WTC11 (cell line): ENCODE data around the gene VWA2. TPM values are rescaled to one million over a fixed set of nuclear protein-coding genes. Genes with fewer than 3 reads are reported as not detected.

Source experiments
- ATAC-seq: fragments of 200-7000 bp; cut with Tn5 transposase; 2 replicates; pipeline ENCODE4 v1.10.0; 2021; ENCODE audit warnings: mild to moderate bottlenecking, moderate library complexity
- CTCF ChIA-PET: fragments of 300-600 bp; sonication (Branson Sonifier 250); formaldehyde crosslinking; loops from one replicate; lab custom pipeline; 2021; ENCODE audit warnings: antibody characterized with exemption; lab: Charles Lee
- POLR2A ChIA-PET: fragments of 350-600 bp; sonication (Branson Sonifier 250); formaldehyde crosslinking; loops from one replicate; lab custom pipeline; 2021; ENCODE audit warnings: antibody characterized with exemption; lab: Charles Lee
- DNase-seq: peaks from one replicate; pipeline ENCODE4 v3.0.0; 2021; ENCODE audit warnings: low spot score
- H3K27ac Mint-ChIP-seq: 2 replicates; pipeline ENCODE4 v1.8.0; 2021; ENCODE audit warnings: mixed read lengths
- H3K27me3 Mint-ChIP-seq: 2 replicates; pipeline ENCODE4 v1.8.0; 2021; ENCODE audit warnings: low read depth, mild to moderate bottlenecking, moderate library complexity, mixed read lengths
- H3K36me3 Mint-ChIP-seq: 2 replicates; pipeline ENCODE4 v1.8.0; 2021; ENCODE audit warnings: mixed read lengths
- H3K4me1 Mint-ChIP-seq: 2 replicates; pipeline ENCODE4 v1.8.0; 2022; ENCODE audit warnings: mixed read lengths
- H3K4me3 Mint-ChIP-seq: 2 replicates; pipeline ENCODE4 v1.8.0; 2021; ENCODE audit warnings: mild to moderate bottlenecking, moderate library complexity, mixed read lengths
- H3K9me3 Mint-ChIP-seq: 2 replicates; pipeline ENCODE4 v1.8.0; 2021; ENCODE audit warnings: mixed read lengths
- GRHL2 ChIP-seq: fragments of 250-450 bp; sonication (Bioruptor Pico); IDR thresholded peaks from 2 replicates; pipeline ENCODE4 v1.8.0; 2022; ENCODE audit warnings: mild to moderate bottlenecking, moderate library complexity; ENCODE audit not compliant: insufficient replicate concordance, severe bottlenecking
- GTF2I ChIP-seq: fragments of 250-450 bp; sonication (Bioruptor Pico); conservative IDR thresholded peaks from 2 replicates; pipeline ENCODE4 v1.4.0; 2021; ENCODE audit warnings: mild to moderate bottlenecking
- KAT7 ChIP-seq: sonication (generic); formaldehyde crosslinking; IDR thresholded peaks from 2 replicates; pipeline ENCODE4 v1.8.1; 2023; ENCODE audit warnings: missing genetic modification reagents, mild to moderate bottlenecking, borderline replicate concordance
- MYBL2 ChIP-seq: sonication (generic); formaldehyde crosslinking; IDR thresholded peaks from 2 replicates; pipeline ENCODE4 v1.8.1; 2023; ENCODE audit warnings: mild to moderate bottlenecking, moderate library complexity, missing genetic modification reagents
- NFE2L1 ChIP-seq: sonication (generic); formaldehyde crosslinking; IDR thresholded peaks from 2 replicates; pipeline ENCODE4 v1.8.1; 2023; ENCODE audit warnings: missing genetic modification reagents
- NR1H2 ChIP-seq: sonication (generic); formaldehyde crosslinking; IDR thresholded peaks from 2 replicates; pipeline ENCODE4 v1.9.0; 2021; ENCODE audit warnings: mild to moderate bottlenecking, moderate library complexity, missing genetic modification reagents
- NR2C2 ChIP-seq: sonication (generic); formaldehyde crosslinking; IDR thresholded peaks from 2 replicates; pipeline ENCODE4 v1.8.0; 2022; ENCODE audit warnings: mild to moderate bottlenecking, missing genetic modification reagents
- TP53 ChIP-seq: sonication (generic); formaldehyde crosslinking; IDR thresholded peaks from 2 replicates; pipeline ENCODE4 v1.8.1; 2023; ENCODE audit warnings: mild to moderate bottlenecking, missing genetic modification reagents
- ZNF416 ChIP-seq: fragments of 250-450 bp; sonication (Bioruptor Pico); IDR thresholded peaks from 2 replicates; pipeline ENCODE4 v1.9.0; 2021; ENCODE audit warnings: mild to moderate bottlenecking, inconsistent platforms
- ZNF671 ChIP-seq: fragments of 250-450 bp; sonication (Bioruptor Pico); IDR thresholded peaks from 2 replicates; pipeline ENCODE4 v1.8.0; 2021; ENCODE audit warnings: mild to moderate bottlenecking
- total RNA-seq: library from RNA; stranded (reverse); gene quantifications from 3 replicates; pipeline ENCODE4 v1.2.3, GENCODE V29; 2021
- TF ChIP-seq, protein P1 (sequence below): sonication (generic); formaldehyde crosslinking; IDR thresholded peaks from 2 replicates; pipeline ENCODE4 v1.8.1; 2023; ENCODE audit warnings: mild to moderate bottlenecking, moderate library complexity, missing genetic modification reagents
- TF ChIP-seq, protein P2 (sequence below): sonication (generic); formaldehyde crosslinking; IDR thresholded peaks from 2 replicates; pipeline ENCODE4 v1.8.1; 2022; ENCODE audit warnings: mild to moderate bottlenecking, moderate library complexity, missing genetic modification reagents
- TF ChIP-seq, protein P3 (sequence below): sonication (generic); formaldehyde crosslinking; IDR thresholded peaks from 2 replicates; pipeline ENCODE4 v1.8.0; 2022; ENCODE audit warnings: mild to moderate bottlenecking, missing genetic modification reagents
- TF ChIP-seq, protein P4 (sequence below): sonication (generic); formaldehyde crosslinking; conservative IDR thresholded peaks from 2 replicates; pipeline ENCODE4 v1.8.1; 2023; ENCODE audit warnings: mild to moderate bottlenecking, low read depth, missing genetic modification reagents, moderate library complexity
- TF ChIP-seq, protein P5 (sequence below): sonication (generic); formaldehyde crosslinking; IDR thresholded peaks from 2 replicates; pipeline ENCODE4 v1.8.1; 2022; ENCODE audit warnings: mild to moderate bottlenecking, missing genetic modification reagents, moderate library complexity, borderline replicate concordance
- TF ChIP-seq, protein P6 (sequence below): sonication (generic); formaldehyde crosslinking; IDR thresholded peaks from 2 replicates; pipeline ENCODE4 v1.8.0; 2023; ENCODE audit warnings: missing genetic modification reagents, mild to moderate bottlenecking, borderline replicate concordance
- TF ChIP-seq, protein P7 (sequence below): fragments of 250-450 bp; sonication (Bioruptor Pico); IDR thresholded peaks from 2 replicates; pipeline ENCODE4 v1.9.0; 2021; ENCODE audit warnings: moderate library complexity, mild to moderate bottlenecking, inconsistent platforms, borderline replicate concordance

VWA2 gene
- total RNA-seq, 1 experiment from 2014 or later = 2.1 TPM

DNA sequence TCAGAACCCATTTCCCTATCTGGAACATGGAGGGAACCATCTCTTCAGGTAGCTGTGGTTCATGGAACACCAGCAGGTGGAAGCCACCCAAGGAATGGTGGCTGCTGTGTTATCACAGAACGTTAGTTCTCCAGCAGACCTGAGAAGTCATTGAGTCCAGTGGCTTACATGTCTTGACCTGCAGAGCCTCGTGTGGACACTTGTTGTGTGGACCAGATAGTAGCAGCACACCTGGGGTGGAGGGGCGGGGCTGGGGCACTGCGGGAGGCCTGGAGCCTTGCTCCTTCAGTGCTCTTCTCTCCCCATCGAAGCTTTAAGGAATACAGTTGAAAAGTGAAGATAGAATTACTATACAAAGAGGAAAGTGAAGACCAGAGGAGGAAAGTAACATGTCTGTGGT lies 42.4 kb downstream of the VWA2 start:
- POLR2A ChIA-PET = no interaction called here
- Mint-ChIP-seq H3K9me3 (no peaks in the 10 kb centered on the region), H3K27ac (no peak overlapping the region), H3K4me1 (no peaks in the 10 kb centered on the region), H3K36me3 (no peaks in the 10 kb centered on the region), H3K4me3 (no peak overlapping the region), H3K27me3 (no peaks in the 10 kb centered on the region)
- ATAC-seq (no peak), DNase-seq (no peak)
- CTCF ChIA-PET = interaction anchor here (1.4 to 1.8 kb wide), 2 partner anchors 23 to 177 kb away, joined by 5 to 9 read pairs; no protein-coding TSS in a partner anchor
- TF ChIP-seq ZNF671 (CRISPR knock-in tag) (no peak), NR1H2 (CRISPR knock-in tag) (no peak), GTF2I (CRISPR knock-in tag) (no peak), TP53 (CRISPR knock-in tag) (no peak)
- TF ChIP-seq, protein P1, sequence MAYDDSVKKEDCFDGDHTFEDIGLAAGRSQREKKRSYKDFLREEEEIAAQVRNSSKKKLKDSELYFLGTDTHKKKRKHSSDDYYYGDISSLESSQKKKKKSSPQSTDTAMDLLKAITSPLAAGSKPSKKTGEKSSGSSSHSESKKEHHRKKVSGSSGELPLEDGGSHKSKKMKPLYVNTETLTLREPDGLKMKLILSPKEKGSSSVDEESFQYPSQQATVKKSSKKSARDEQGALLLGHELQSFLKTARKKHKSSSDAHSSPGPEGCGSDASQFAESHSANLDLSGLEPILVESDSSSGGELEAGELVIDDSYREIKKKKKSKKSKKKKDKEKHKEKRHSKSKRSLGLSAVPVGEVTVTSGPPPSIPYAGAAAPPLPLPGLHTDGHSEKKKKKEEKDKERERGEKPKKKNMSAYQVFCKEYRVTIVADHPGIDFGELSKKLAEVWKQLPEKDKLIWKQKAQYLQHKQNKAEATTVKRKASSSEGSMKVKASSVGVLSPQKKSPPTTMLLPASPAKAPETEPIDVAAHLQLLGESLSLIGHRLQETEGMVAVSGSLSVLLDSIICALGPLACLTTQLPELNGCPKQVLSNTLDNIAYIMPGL (CRISPR knock-in tag) = no peak

DNA sequence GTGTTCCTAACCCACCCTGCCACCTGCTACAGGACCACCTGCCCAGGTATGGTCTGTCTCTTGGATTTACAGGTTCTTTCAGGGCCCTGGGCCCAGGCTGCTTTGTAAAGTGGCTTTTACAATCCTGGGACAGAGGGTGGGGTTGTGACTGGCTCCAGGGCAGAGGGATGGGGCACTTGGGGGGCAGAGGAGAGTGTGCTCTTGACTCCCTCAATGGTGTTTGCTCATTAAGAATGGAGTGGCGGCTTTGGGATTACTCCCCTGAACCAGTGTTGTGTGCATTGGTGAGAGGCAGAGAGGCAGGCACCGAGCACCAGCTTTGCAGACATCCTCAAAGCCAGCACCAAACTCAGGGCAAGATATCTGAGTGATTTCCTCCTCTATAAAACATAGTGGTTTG lies 43.5 kb downstream of the VWA2 start:
- no peak overlapping the region for H3K4me3 Mint-ChIP-seq
- POLR2A ChIA-PET = no interaction called here
- no peaks in the 10 kb centered on the region for H3K9me3 Mint-ChIP-seq
- no peaks in the 10 kb centered on the region for H3K27me3 Mint-ChIP-seq
- CTCF ChIA-PET = no interaction called here
- H3K27ac Mint-ChIP-seq = no peak overlapping the region
- no peak for ATAC-seq
- DNase-seq = no peak
- H3K4me1 Mint-ChIP-seq = no peaks in the 10 kb centered on the region
- TF ChIP-seq, protein P2, sequence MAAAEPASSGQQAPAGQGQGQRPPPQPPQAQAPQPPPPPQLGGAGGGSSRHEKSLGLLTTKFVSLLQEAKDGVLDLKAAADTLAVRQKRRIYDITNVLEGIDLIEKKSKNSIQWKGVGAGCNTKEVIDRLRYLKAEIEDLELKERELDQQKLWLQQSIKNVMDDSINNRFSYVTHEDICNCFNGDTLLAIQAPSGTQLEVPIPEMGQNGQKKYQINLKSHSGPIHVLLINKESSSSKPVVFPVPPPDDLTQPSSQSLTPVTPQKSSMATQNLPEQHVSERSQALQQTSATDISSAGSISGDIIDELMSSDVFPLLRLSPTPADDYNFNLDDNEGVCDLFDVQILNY = no peak
- TF ChIP-seq, protein P3, sequence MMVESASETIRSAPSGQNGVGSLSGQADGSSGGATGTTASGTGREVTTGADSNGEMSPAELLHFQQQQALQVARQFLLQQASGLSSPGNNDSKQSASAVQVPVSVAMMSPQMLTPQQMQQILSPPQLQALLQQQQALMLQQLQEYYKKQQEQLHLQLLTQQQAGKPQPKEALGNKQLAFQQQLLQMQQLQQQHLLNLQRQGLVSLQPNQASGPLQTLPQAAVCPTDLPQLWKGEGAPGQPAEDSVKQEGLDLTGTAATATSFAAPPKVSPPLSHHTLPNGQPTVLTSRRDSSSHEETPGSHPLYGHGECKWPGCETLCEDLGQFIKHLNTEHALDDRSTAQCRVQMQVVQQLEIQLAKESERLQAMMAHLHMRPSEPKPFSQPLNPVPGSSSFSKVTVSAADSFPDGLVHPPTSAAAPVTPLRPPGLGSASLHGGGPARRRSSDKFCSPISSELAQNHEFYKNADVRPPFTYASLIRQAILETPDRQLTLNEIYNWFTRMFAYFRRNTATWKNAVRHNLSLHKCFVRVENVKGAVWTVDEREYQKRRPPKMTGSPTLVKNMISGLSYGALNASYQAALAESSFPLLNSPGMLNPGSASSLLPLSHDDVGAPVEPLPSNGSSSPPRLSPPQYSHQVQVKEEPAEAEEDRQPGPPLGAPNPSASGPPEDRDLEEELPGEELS (CRISPR knock-in tag) = no peak
- TF ChIP-seq, protein P4, sequence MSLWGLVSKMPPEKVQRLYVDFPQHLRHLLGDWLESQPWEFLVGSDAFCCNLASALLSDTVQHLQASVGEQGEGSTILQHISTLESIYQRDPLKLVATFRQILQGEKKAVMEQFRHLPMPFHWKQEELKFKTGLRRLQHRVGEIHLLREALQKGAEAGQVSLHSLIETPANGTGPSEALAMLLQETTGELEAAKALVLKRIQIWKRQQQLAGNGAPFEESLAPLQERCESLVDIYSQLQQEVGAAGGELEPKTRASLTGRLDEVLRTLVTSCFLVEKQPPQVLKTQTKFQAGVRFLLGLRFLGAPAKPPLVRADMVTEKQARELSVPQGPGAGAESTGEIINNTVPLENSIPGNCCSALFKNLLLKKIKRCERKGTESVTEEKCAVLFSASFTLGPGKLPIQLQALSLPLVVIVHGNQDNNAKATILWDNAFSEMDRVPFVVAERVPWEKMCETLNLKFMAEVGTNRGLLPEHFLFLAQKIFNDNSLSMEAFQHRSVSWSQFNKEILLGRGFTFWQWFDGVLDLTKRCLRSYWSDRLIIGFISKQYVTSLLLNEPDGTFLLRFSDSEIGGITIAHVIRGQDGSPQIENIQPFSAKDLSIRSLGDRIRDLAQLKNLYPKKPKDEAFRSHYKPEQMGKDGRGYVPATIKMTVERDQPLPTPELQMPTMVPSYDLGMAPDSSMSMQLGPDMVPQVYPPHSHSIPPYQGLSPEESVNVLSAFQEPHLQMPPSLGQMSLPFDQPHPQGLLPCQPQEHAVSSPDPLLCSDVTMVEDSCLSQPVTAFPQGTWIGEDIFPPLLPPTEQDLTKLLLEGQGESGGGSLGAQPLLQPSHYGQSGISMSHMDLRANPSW (CRISPR knock-in tag) = no peak
- TF ChIP-seq ZNF416 (CRISPR knock-in tag) = no peak
- TF ChIP-seq, protein P5, sequence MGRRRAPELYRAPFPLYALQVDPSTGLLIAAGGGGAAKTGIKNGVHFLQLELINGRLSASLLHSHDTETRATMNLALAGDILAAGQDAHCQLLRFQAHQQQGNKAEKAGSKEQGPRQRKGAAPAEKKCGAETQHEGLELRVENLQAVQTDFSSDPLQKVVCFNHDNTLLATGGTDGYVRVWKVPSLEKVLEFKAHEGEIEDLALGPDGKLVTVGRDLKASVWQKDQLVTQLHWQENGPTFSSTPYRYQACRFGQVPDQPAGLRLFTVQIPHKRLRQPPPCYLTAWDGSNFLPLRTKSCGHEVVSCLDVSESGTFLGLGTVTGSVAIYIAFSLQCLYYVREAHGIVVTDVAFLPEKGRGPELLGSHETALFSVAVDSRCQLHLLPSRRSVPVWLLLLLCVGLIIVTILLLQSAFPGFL = no peak
- TF ChIP-seq, protein P1 (CRISPR knock-in tag) = no peak
- TF ChIP-seq, protein P6, sequence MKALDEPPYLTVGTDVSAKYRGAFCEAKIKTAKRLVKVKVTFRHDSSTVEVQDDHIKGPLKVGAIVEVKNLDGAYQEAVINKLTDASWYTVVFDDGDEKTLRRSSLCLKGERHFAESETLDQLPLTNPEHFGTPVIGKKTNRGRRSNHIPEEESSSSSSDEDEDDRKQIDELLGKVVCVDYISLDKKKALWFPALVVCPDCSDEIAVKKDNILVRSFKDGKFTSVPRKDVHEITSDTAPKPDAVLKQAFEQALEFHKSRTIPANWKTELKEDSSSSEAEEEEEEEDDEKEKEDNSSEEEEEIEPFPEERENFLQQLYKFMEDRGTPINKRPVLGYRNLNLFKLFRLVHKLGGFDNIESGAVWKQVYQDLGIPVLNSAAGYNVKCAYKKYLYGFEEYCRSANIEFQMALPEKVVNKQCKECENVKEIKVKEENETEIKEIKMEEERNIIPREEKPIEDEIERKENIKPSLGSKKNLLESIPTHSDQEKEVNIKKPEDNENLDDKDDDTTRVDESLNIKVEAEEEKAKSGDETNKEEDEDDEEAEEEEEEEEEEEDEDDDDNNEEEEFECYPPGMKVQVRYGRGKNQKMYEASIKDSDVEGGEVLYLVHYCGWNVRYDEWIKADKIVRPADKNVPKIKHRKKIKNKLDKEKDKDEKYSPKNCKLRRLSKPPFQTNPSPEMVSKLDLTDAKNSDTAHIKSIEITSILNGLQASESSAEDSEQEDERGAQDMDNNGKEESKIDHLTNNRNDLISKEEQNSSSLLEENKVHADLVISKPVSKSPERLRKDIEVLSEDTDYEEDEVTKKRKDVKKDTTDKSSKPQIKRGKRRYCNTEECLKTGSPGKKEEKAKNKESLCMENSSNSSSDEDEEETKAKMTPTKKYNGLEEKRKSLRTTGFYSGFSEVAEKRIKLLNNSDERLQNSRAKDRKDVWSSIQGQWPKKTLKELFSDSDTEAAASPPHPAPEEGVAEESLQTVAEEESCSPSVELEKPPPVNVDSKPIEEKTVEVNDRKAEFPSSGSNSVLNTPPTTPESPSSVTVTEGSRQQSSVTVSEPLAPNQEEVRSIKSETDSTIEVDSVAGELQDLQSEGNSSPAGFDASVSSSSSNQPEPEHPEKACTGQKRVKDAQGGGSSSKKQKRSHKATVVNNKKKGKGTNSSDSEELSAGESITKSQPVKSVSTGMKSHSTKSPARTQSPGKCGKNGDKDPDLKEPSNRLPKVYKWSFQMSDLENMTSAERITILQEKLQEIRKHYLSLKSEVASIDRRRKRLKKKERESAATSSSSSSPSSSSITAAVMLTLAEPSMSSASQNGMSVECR (CRISPR knock-in tag) = no peak
- TF ChIP-seq GRHL2 (CRISPR knock-in tag) = no peak
- TF ChIP-seq NFE2L1 = no peak
- TF ChIP-seq NR2C2 = no peak
- TF ChIP-seq, protein P7, sequence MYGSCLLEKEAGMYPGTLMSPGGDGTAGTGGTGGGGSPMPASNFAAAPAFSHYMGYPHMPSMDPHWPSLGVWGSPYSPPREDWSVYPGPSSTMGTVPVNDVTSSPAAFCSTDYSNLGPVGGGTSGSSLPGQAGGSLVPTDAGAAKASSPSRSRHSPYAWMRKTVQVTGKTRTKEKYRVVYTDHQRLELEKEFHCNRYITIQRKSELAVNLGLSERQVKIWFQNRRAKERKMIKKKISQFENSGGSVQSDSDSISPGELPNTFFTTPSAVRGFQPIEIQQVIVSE (CRISPR knock-in tag) = no peak
- TF ChIP-seq KAT7 (CRISPR knock-in tag) = no peak
- no peak for TF ChIP-seq MYBL2 (CRISPR knock-in tag)
- no peaks in the 10 kb centered on the region for H3K36me3 Mint-ChIP-seq
